Trophoblast cell (in vitro differentiated cells and primary cell): ENCODE data around the gene CFDP1.
A peak's percentile ranks its signal among the peaks of the same experiment; 100 is the strongest.

Experiments
- DNase-seq, 2 donors: peaks; one replicate each; pipeline ENCODE4 v3.0.0-alpha.2; 2016
- H2AFZ ChIP-seq: 2 replicates; pipeline ENCODE4 v1.6.1; 2013; ENCODE audit warnings: low read length, moderate library complexity, mild to moderate bottlenecking; ENCODE audit not compliant: insufficient read depth, poor library complexity
- H2AK5ac ChIP-seq: 2 replicates; pipeline ENCODE4 v1.6.1; 2013; ENCODE audit warnings: mild to moderate bottlenecking, low read length
- H2BK120ac ChIP-seq: 2 replicates; pipeline ENCODE4 v1.6.1; 2013; ENCODE audit warnings: low read length, mild to moderate bottlenecking, moderate library complexity; ENCODE audit not compliant: insufficient read depth, poor library complexity
- H2BK12ac ChIP-seq: 2 replicates; pipeline ENCODE4 v1.6.1; 2013; ENCODE audit warnings: mild to moderate bottlenecking, low read length, moderate library complexity
- H2BK5ac ChIP-seq: 2 replicates; pipeline ENCODE4 v1.6.1; 2013; ENCODE audit warnings: low read length, low read depth, moderate library complexity, mild to moderate bottlenecking; ENCODE audit not compliant: poor library complexity
- H3K14ac ChIP-seq: 2 replicates; pipeline ENCODE4 v1.6.1; 2013; ENCODE audit warnings: mild to moderate bottlenecking, low read length
- H3K18ac ChIP-seq: 2 replicates; pipeline ENCODE4 v1.6.1; 2013; ENCODE audit warnings: mild to moderate bottlenecking, low read length
- H3K23ac ChIP-seq: 2 replicates; pipeline ENCODE4 v1.6.1; 2013; ENCODE audit warnings: low read length
- H3K27ac ChIP-seq: 2 replicates; pipeline ENCODE4 v1.5.1; 2013; ENCODE audit warnings: low read depth, mild to moderate bottlenecking, inconsistent platforms, low read length, moderate library complexity
- H3K27me3 ChIP-seq: 2 replicates; pipeline ENCODE4 v1.6.1; 2013; ENCODE audit warnings: inconsistent platforms, mild to moderate bottlenecking, low read length, moderate library complexity; ENCODE audit not compliant: insufficient read depth
- H3K36me3 ChIP-seq, 2 experiments: 1 replicate in 1 of 2; 2 replicates in 1 of 2; pipeline ENCODE4 v1.6.1; 2013; ENCODE audit warnings: low read length in 2 of 2, mild to moderate bottlenecking in 2 of 2, moderate library complexity in 1 of 2; ENCODE audit not compliant: insufficient read depth in 2 of 2, control insufficient read depth in 1 of 2
- H3K4ac ChIP-seq: 2 replicates; pipeline ENCODE4 v1.6.1; 2013; ENCODE audit warnings: low read depth, mild to moderate bottlenecking, low read length, moderate library complexity
- H3K4me1 ChIP-seq, 2 experiments: 1 replicate in 1 of 2; 2 replicates in 1 of 2; pipeline ENCODE4 v1.6.1; 2013; ENCODE audit warnings: low read length in 2 of 2, mild to moderate bottlenecking in 2 of 2, moderate library complexity in 1 of 2; ENCODE audit not compliant: insufficient read depth in 2 of 2, control insufficient read depth in 1 of 2
- H3K4me2 ChIP-seq: 2 replicates; pipeline ENCODE4 v1.6.1; 2013; ENCODE audit warnings: inconsistent platforms, mild to moderate bottlenecking, low read length, moderate library complexity
- H3K4me3 ChIP-seq: 2 replicates; pipeline ENCODE4 v1.5.1; 2013; ENCODE audit warnings: mild to moderate bottlenecking, low read depth, low read length, inconsistent platforms
- H3K79me1 ChIP-seq: one replicate; pipeline ENCODE4 v1.6.1; 2013; ENCODE audit warnings: low read length
- H3K79me2 ChIP-seq: 2 replicates; pipeline ENCODE4 v1.6.1; 2013; ENCODE audit warnings: low read length, mild to moderate bottlenecking; ENCODE audit not compliant: control insufficient read depth, insufficient read depth, poor library complexity
- H3K9ac ChIP-seq: 2 replicates; pipeline ENCODE4 v1.6.1; 2013; ENCODE audit warnings: mild to moderate bottlenecking, low read length
- H3K9me3 ChIP-seq: 2 replicates; pipeline ENCODE4 v1.6.1; 2013; ENCODE audit warnings: low read depth, mild to moderate bottlenecking, control low read depth, inconsistent platforms, low read length; ENCODE audit not compliant: insufficient read depth
- H4K12ac ChIP-seq: 2 replicates; pipeline ENCODE4 v1.6.1; 2013; ENCODE audit warnings: low read depth, mild to moderate bottlenecking, low read length, moderate library complexity
- H4K8ac ChIP-seq: 2 replicates; pipeline ENCODE4 v1.6.1; 2013; ENCODE audit warnings: low read depth, mild to moderate bottlenecking, low read length, moderate library complexity
- H4K91ac ChIP-seq: one replicate; pipeline ENCODE4 v1.6.1; 2013; ENCODE audit warnings: low read depth, mild to moderate bottlenecking, low read length, moderate library complexity
- WGBS: extraction: QIAGEN DNeasy Blood & Tissue Kit; methylation state at CpG from one replicate; pipeline ENCODE4 v1.1.7; 2013; ENCODE audit warnings: missing lambda C conversion rate; ENCODE audit not compliant: insufficient read length, insufficient coverage; ENCODE audit errors: extremely low coverage; 5-methylcytosine and 5-hydroxymethylcytosine counted together

CFDP1 gene

DNA sequence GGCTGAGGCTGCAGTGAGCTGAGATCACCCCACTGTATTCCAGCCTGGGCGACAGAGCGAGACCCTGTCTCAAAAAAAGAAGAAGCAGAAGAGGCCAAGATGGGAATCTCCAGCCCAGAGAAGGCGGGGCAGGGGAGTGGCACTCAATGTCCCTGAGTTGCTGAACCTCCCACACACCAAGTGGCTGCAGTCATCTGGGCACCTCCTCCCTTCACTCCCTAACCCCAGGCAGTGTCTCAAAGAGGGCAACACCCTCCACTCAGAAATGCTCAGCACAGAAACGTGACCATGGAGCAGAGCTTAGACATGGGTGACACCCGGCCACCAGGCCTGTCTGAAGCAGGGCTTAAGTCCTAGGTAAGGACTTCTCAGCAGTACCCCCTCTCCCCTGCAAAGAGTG is 145.6 kb downstream of the CFDP1 start:
- H2BK5ac ChIP-seq: no peak overlapping the region
- H3K18ac ChIP-seq: no peak overlapping the region
- peaks cover 5 to 6% of the 10 kb centered on the region in 2 experiments for H3K36me3 ChIP-seq
- H3K9ac ChIP-seq: no peak overlapping the region
- H3K14ac ChIP-seq: no peak overlapping the region
- no CpG with 5 or more reads among the region's 5 CpGs for WGBS
- H4K12ac ChIP-seq: no peak overlapping the region
- no peak overlapping the region for H3K23ac ChIP-seq
- H4K8ac ChIP-seq: no peak overlapping the region
- H3K27me3 ChIP-seq: no peaks in the 10 kb centered on the region
- no peak for DNase-seq
- no peak overlapping the region for H3K4me2 ChIP-seq
- no peak overlapping the region for H3K4me3 ChIP-seq
- peaks cover 2 to 4% of the 10 kb centered on the region in 2 experiments for H3K4me1 ChIP-seq
- H3K4ac ChIP-seq: no peak overlapping the region
- H4K91ac ChIP-seq: no peak overlapping the region
- no peak overlapping the region for H2BK12ac ChIP-seq
- no peaks in the 10 kb centered on the region for H3K79me2 ChIP-seq
- no peak overlapping the region for H2AFZ ChIP-seq
- H3K9me3 ChIP-seq: no peaks in the 10 kb centered on the region
- H3K79me1 ChIP-seq: no peaks in the 10 kb centered on the region
- H2BK120ac ChIP-seq: no peak overlapping the region
- H3K27ac ChIP-seq: no peak overlapping the region
- no peak overlapping the region for H2AK5ac ChIP-seq

DNA sequence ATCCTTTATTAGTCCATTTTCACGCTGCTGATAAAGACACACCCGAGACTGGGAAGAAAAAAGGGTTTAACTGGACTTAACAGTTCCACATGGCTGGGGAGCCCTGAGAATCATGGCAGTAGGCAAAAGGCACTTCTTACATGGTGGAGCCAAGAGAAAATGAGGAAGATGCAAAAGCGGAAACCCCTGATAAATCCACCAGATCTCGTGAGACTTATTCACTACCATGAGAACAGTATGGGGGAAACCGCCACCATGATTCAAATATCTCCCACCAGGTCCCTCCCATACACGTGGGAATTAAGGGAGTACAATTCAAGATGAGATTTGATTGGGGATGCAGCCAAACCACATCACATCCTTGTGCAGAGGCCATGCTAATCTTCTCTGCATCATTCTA is 146.9 kb downstream of the CFDP1 start:
- no CpG with 5 or more reads among the region's 6 CpGs for WGBS
- H3K79me1 ChIP-seq: no peaks in the 10 kb centered on the region

DNA sequence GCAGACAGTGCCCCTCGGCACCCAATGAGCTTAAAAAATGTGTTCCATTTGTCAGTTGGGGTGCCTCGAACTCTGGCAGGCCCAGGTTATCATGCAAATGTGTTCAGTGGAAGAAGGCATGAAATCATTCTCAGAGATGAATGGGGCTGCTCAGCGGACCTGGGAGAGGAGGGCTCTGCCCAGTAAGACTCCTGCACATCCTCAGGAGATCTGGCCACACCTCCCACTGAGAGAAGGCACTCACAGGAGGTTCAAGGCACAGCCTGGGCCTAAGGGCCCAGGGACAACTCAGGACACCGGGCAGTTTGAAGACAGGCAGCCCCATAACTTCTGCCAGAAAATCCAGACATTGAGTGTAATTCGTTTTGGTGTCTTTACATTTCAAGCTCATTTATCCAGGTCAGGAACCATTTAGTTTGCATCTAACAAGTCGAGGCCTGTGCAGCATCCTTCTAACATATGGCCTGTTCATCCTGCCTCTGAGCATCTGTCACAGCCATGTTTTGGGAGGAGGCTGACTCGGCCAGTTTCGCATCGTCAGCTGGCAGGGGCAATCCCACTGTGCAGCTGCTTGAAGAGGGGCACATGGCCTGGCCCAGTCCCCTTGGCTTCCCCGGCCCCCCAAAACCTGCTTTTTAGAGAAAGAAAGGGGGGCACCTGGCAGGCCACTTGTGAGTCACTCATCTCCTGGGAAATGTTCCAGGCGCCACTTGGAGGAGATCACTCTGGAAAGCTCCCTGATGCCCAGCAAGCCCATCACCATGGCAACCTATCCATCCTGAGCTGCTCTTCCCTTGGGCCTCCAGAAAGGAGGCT is 150.6 kb downstream of the CFDP1 start:
- H3K4me2 ChIP-seq: no peak overlapping the region

More for the DNA sequence above, 146.9 kb downstream of the CFDP1 start:
- Histone ChIP-seq H4K91ac (no peak overlapping the region), H3K9ac (no peak overlapping the region), H3K4me2 (no peak overlapping the region), H3K23ac (no peak overlapping the region), H3K79me2 (no peaks in the 10 kb centered on the region), H2AK5ac (no peak overlapping the region), H4K8ac (no peak overlapping the region), H3K9me3 (no peaks in the 10 kb centered on the region), H3K27ac (no peak overlapping the region), H3K14ac (no peak overlapping the region), H2AFZ (no peak overlapping the region), H2BK5ac (no peak overlapping the region), H3K27me3 (no peaks in the 10 kb centered on the region), H4K12ac (no peak overlapping the region), H3K18ac (no peak overlapping the region), H2BK120ac (no peak overlapping the region), H3K4ac (no peak overlapping the region), H3K4me3 (no peak overlapping the region), H3K4me1 (peaks cover 2 to 4% of the 10 kb centered on the region in 2 experiments), H2BK12ac (no peak overlapping the region), H3K36me3 (peaks cover 5% of the 10 kb centered on the region in 2 experiments)
- DNase-seq: no peak

DNA sequence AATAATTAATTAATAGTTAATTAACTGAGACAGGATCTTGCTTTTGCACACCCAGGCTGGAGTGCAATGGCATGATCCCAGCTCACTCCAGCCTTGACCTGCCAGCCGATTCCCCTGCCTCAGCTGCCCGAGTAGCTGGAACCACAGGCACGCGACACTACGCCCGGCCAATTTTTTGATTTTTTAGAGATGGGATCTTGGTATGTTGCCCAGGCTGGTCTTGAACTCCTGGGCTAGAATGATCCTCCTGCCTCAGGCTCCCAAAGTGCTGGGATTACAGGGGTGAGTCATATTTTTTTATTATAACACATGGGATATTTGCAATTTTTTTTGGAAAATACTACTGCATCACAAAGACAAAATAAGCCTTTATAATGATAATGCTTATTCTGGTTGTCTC is 151.5 kb downstream of the CFDP1 start:
- Histone ChIP-seq H4K12ac (no peak overlapping the region), H3K18ac (no peak overlapping the region), H3K9me3 (no peaks in the 10 kb centered on the region), H4K8ac (no peak overlapping the region), H3K4me2 (no peak overlapping the region), H3K27ac (no peak overlapping the region), H3K9ac (no peak overlapping the region), H3K23ac (no peak overlapping the region), H3K36me3 (peaks cover 0 to 1% of the 10 kb centered on the region in 2 experiments), H2BK120ac (no peak overlapping the region), H3K14ac (no peak overlapping the region), H3K4me1 (peaks cover 0 to 2% of the 10 kb centered on the region in 2 experiments), H3K4ac (no peak overlapping the region), H2BK5ac (no peak overlapping the region), H4K91ac (no peak overlapping the region), H3K4me3 (no peak overlapping the region), H3K27me3 (no peaks in the 10 kb centered on the region), H3K79me2 (no peaks in the 10 kb centered on the region), H3K79me1 (no peaks in the 10 kb centered on the region), H2AK5ac (no peak overlapping the region), H2BK12ac (no peak overlapping the region), H2AFZ (no peak overlapping the region)
- no CpG with 5 or more reads among the region's 6 CpGs for WGBS
- DNase-seq: peak in 1 of 2 donors; percentile 37

More for the DNA sequence above, 150.6 kb downstream of the CFDP1 start:
- no peak overlapping the region for H3K23ac ChIP-seq
- H3K27ac ChIP-seq: no peak overlapping the region
- H3K79me2 ChIP-seq: no peaks in the 10 kb centered on the region
- no peak overlapping the region for H2BK5ac ChIP-seq
- no peak overlapping the region for H2BK12ac ChIP-seq
- no peak overlapping the region for H4K8ac ChIP-seq
- no peaks in the 10 kb centered on the region for H3K9me3 ChIP-seq
- no peak overlapping the region for H3K9ac ChIP-seq
- H3K4ac ChIP-seq: no peak overlapping the region
- no peaks in the 10 kb centered on the region for H3K27me3 ChIP-seq
- no peak overlapping the region for H3K18ac ChIP-seq
- H2AK5ac ChIP-seq: no peak overlapping the region
- H4K91ac ChIP-seq: no peak overlapping the region
- no peak overlapping the region for H3K14ac ChIP-seq
- no peak overlapping the region for H2AFZ ChIP-seq
- WGBS: no CpG with 5 or more reads among the region's 11 CpGs
- DNase-seq: no peak
- H3K4me1 ChIP-seq: peaks cover 0 to 2% of the 10 kb centered on the region in 2 experiments
- H3K4me3 ChIP-seq: no peak overlapping the region
- H2BK120ac ChIP-seq: no peak overlapping the region
- peaks cover 0 to 1% of the 10 kb centered on the region in 2 experiments for H3K36me3 ChIP-seq
- H3K79me1 ChIP-seq: no peaks in the 10 kb centered on the region
- H4K12ac ChIP-seq: no peak overlapping the region
